Limb (tissue), 2 donors: ENCODE measurements around the gene COX10.
"Not testable (repeated sequence)": the region's sequence is repeated elsewhere in the genome, so short reads cannot be mapped to it uniquely, and the experiment has no call there.

Experiments
- DNase-seq, 2 donors: peaks; one replicate each; pipeline ENCODE4 v3.0.0-alpha.2; 2016; ENCODE audit errors: extremely low spot score in 2 of 2

Gene COX10

GRCh38 chr17:14069251-14070021, at the start of gene COX10:
Gene COX10, plus strand, starts transcription at chr17:14069504. Its CDS starts 102 bp downstream, at chr17:14069606.
- peak; percentile 85 to 92 for DNase-seq

DNA sequence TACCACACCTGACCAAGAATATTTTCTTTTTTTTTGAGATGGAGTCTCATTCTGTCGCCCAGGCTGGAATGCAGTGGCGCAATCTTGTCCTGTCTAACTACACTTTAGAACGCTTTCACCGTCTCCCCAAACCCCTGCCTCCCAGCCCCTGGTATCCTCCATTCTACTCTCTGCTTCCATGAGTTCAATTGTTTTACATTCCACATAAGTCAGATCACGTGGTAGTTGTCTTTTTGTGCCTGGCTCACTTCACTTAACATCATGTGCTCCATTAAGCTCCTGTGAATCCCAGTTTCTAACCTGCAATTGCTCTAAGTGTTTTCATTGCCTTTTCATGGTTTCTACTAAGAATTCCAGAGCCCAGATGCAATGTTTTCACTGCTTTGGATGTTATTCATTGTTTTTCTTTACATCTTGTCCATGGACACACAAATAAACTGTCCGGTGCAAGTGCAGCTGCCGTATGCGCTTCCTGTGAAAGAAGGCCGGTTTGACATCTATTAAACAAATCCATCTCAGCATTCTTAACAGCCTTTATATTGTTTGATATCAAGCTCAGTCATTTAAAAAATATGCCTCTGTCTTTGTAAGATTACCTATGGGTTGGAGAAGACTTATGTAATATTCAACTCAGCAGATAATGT, 47.5 kb upstream of the COX10 start:
- not testable (repeated sequence) for DNase-seq

- DNase-seq = not testable (repeated sequence)
Measured at GRCh38 chr17:14029755-14030154, 39.5 kb upstream of the COX10 start.

GRCh38 chr17:14032234-14032633, 37.1 kb upstream of the COX10 start:
- DNase-seq = no peak

GRCh38 chr17:14033166-14033565, 36.1 kb upstream of the COX10 start:
- DNase-seq = no peak

DNA sequence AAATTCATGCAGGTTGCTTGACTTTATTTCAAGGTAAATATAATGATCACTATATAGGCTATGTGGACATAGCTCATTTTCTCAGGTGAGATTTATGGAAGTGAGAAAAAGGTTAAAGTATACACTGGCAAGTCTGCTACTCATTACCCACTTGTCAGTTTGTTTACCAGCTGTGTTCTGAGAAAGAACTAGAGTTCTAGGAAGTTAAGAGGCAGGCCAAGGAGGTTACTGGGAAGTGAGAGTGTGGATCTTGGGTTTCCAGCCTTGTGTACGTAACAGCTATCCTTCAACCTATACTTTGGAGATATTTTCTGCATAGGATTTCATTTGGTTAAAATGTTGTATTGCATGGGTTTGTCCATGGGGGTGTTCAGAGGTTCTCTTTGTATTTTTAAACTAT, 31.9 kb upstream of the COX10 start:
- DNase-seq = no peak

DNA sequence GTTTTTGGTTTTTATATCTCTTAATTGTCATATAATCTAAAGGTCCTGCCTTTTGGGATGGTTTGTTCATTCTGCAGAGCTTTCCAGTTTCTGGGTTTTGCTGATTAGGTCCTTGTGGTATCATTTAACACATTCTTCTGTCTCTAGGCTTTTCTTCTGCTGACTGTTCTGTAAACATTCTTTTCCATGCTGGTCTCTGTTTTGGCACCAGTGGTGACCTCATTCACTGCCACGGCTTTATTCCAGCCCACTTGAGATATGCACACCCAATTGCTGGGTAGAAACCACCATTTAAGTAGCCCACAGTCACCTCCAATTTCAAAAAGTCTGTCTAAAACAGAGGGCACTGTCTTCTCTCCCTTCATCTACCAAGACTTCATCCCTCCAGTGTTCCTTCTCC, 31.1 kb upstream of the COX10 start:
- no peak for DNase-seq

GRCh38 chr17:14042411-14042810, 26.9 kb upstream of the COX10 start:
- DNase-seq = no peak

- no peak for DNase-seq
Measured at GRCh38 chr17:14044702-14045101, 24.6 kb upstream of the COX10 start.

- no peak for DNase-seq
Measured at GRCh38 chr17:14046978-14047377, 22.3 kb upstream of the COX10 start.

DNA sequence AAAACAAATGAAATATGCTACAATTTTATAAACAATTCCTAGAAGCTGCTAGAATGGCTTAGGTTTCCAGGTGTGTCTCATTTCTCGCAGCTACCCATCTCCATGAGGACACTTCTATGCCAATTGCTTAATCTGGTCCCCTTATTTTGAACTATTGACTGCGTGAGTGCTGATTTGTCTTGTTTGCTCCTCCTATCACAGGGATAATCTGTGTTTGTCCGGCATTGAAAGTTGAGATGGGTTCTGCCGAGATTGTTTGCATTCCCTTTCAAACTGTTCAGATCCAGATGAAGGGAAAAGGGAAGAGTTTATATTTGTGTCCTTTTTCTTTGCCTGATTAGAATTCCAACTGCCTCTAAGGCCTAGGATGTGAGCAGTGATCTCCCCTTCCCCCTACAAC, 21.7 kb upstream of the COX10 start:
- no peak for DNase-seq

DNA sequence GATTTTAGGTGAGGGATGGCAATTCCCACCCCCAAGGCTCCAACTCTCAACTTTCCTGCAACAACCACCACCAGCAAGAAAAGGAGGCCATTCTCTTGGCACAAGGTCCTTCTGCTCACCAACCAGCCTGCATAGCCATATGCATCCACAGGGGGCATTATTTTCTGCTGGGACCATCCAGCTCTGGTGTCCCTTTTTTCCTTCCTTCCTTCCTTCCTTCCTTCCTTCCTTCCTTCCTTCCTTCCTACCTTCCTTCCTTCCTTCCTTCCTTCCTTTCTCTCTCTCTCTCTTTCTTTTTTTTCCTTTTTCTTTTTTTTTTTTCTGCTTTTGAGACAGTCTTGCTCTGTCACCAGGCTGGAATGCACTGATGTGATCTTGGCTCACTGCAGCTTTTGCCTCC, 21.1 kb upstream of the COX10 start:
- no peak for DNase-seq

GRCh38 chr17:14050616-14051015, 18.7 kb upstream of the COX10 start:
- DNase-seq = no peak

GRCh38 chr17:14051692-14052091, 17.6 kb upstream of the COX10 start:
- no peak for DNase-seq

DNA sequence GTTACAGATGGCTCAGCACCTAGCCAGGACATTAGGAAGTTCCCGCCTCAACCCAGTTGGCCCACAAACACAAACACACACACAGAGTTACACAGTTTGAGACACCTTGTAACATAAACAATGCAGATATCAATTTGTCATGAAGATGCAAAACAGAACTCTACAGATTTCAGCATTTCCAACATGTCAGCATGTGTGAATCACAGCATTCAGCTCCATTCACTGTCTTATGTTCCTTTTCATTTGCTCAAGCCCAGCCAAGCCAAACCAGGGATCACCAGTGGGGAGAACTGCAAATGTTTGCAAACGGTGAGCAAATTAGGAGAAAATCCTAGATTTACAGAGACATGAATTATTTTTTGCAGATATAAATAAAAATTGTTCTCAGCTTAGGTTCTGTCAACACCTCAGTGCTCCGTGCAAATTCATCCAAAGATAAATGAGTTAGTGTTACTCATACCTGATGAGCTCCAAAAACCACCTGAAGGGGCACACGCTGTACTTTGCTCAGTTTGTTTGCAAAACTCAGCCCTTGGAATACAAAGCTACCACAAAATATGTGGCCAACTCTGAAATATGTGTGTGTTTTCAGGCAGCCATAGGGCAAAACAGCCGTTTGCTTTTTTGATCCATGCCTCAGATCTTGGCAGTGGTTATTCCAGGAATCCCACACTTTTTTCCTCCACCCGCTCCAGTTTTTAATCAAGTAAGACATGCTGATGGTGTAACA, 16.3 kb upstream of the COX10 start:
- DNase-seq = no peak

- DNase-seq = no peak
Measured at GRCh38 chr17:14057591-14057990, 11.7 kb upstream of the COX10 start.

GRCh38 chr17:14058051-14058450, 11.3 kb upstream of the COX10 start:
- DNase-seq = no peak

- no peak for DNase-seq
Measured at GRCh38 chr17:14060706-14061105, 8.6 kb upstream of the COX10 start.

DNA sequence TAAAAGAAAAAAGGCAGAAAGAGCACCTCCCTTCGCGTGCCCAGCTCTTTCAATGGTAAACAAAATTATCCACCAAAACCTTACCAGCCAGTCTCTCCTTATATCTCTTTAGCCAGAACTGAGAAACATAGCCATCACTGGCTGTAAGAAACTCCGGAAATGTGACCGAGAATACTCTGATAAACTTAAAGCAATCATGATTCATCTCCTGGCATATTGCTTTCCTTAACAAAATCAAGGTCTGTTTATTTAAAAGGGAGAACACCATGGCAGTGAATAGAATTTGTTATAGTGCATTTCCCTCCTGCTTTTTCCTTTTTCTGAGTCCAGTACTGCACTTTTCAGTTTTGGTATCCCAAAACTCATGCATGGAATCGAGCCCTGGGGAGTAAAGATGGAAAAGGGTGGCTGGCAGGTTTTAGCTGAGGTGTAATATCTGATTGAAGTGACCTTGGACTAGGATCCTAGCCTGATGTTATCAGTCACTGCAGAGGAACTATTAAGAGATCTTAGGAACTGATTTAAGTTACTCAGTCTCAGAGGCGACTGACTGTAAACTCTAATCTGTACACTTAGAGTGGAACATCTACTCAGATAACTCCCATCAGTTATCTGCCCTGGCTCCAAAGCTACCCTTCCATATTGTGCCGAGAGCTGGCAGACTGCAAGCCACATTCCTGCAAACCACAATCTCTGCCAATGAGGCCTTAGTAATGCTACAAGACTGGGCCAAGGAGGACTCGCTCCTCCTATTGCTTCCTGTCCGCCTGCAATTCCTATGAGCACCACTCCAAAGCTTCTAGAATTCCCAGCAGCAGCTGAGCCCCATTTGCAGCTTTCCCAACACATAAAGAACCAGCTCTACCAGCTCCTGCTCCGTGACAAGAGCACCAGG, 7.4 kb upstream of the COX10 start:
- DNase-seq = no peak

GRCh38 chr17:14067347-14067746, 2.0 kb upstream of the COX10 start:
- no peak for DNase-seq

DNA sequence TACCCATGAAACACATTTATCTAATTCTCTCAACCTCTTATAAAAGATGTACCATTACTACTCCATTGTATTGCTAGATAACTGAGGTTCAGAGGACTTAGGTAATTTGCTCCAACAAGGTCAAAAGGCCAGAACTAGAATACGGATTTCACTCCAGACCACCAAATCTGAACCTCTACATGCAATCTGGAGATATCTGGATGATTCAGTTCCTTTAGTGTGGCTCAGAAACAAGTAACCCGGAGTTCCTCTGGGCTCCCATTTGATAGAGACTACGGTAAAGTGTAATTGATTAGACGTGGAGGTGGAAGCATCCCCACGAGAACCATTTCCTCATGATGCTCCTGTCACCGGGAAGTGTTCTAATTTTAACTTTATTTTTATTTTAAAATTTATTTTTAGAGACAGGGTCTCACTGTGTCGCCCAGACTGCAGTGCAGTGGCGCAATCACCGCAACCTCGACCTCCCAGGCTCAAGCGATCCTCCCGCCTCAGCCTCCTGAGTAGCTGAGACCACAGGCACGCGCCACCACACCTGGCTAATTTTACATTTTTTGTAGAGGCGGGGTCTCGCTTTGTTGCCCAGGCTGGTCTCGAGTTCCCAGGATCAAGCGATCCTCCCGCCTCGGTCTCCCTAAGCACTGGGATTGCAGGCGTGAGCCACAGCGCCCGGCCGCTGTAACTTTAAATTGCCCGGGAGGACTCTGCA, 608 bp upstream of the COX10 start:
- DNase-seq = no peak
